ENCODE measurements around the gene DAP. TPM values are rescaled to one million over a fixed set of nuclear protein-coding genes. Genes with fewer than 3 reads are reported as not detected.
"Not testable (repeated sequence)": the region's sequence is repeated elsewhere in the genome, so short reads cannot be mapped to it uniquely, and the experiment has no call there.

Gene DAP
- total and polyA plus RNA-seq, 5 experiments from 2014 or later, result 31.0 to 71.9 (median 42.7) TPM

DNA sequence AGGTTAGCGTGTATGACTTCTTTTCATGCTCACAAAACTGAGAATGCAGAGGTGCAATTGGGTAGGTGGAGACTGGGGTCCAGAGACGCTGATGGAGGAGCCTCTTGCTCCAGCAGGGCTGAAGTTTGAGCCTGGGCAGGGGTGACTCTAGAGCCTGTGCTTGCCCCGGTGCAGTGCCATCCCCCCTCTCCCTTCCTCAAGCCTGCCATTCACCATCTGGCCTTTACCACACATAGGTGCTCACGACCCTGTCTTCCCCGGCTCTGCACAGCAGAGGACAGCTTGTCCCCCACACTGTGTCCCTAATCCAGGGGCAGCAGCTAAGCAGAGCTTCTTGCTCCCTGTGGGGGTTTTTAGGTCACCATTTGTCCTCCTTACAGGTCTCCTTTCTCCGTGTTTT is 86.5 kb downstream of the DAP start:
- DNase-seq (no peak), ATAC-seq (no peak)
- Mint-ChIP-seq H3K9me3 (peaks cover 0 to 26% (median 8%) of the 10 kb centered on the region in 9 donors), H3K27me3 (no peaks in the 10 kb centered on the region), H3K4me1 (peaks cover 0 to 3% (median 0%) of the 10 kb centered on the region in 4 donors), H3K36me3 (peaks cover 16 to 26% (median 24%) of the 10 kb centered on the region in 3 donors), H3K4me3 (no peak overlapping the region), H3K27ac (peak overlapping the region in 1 of 10 donors; percentile 43)
- POLR2A ChIA-PET, result no interaction called here

DNA sequence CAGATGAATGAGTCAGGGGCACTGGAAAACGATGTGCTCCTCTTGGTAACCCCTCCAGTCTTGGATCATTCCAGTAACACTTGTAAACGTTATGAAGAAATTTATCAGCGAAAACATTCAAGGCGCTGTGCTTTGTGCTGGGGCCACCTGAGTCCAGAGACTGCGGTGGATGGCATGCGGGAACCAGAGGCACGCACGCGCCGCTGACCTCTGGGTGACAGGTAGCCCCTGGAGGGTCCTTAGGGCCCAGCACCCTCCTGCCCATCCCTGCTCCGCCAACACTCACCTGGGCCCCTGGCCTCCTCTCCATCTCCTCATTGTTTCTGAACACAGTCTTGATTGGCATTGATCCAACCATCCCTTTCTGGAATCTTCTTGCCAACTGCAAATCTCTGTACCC is 86.9 kb downstream of the DAP start:
- POLR2A ChIA-PET, result no interaction called here
- ATAC-seq (no peak), DNase-seq (no peak)
- H3K36me3 Mint-ChIP-seq, result peaks cover 16 to 21% (median 20%) of the 10 kb centered on the region in 3 donors
- H3K27me3 Mint-ChIP-seq, result no peaks in the 10 kb centered on the region
- H3K27ac Mint-ChIP-seq, result no peak overlapping the region
- peaks cover 0 to 3% (median 0%) of the 10 kb centered on the region in 4 donors for H3K4me1 Mint-ChIP-seq
- no peak overlapping the region for H3K4me3 Mint-ChIP-seq
- H3K9me3 Mint-ChIP-seq, result peaks cover 0 to 26% (median 8%) of the 10 kb centered on the region in 9 donors

DNA sequence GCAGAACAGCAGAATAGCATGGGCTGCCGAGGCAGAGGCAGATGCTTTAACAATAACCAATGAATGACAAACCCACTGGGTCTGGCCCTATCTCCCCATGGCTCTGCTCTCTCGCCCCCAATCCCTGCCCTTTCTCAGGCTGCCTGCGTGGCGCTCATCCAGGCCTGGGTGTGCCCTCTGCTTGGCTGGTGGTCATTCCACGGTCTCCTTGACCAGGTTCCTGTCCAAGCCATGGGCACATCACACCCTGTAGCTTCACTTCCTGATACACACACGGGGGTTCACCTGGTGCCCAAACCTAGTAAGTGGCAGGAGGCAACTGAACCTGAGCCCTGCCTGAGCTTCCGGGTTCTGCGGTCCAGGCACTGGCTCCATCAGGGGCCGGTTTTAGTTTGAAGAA is 87.6 kb downstream of the DAP start:
- Mint-ChIP-seq H3K9me3 (peaks cover 0 to 26% (median 8%) of the 10 kb centered on the region in 9 donors), H3K36me3 (peaks cover 13 to 16% (median 16%) of the 10 kb centered on the region in 3 donors), H3K27ac (no peak overlapping the region), H3K4me3 (no peak overlapping the region), H3K4me1 (peaks cover 0 to 3% (median 0%) of the 10 kb centered on the region in 4 donors), H3K27me3 (no peaks in the 10 kb centered on the region)
- DNase-seq (no peak), ATAC-seq (no peak)
- POLR2A ChIA-PET, result no interaction called here

DNA sequence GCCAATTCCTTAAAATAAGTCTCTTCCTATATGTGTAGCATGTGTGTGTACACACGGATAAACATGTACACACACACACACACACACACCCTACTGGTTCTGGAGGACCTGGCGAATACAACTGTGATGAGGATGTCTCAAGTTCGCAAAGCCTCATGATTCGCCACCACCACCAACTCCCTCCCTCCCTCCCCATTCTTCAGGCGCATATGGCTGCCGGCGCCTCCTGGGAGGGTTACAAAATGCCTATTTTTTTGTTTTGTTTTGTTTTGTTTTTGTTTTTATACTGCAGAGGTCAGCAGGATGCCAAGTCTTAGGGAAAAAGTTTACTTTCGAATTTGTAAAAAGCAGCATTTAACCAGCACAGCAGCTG is 88.0 kb downstream of the DAP start:
- H3K27ac Mint-ChIP-seq, result no peak overlapping the region
- ATAC-seq (no peak), DNase-seq (no peak)
- H3K4me1 Mint-ChIP-seq, result peaks cover 0 to 3% (median 0%) of the 10 kb centered on the region in 4 donors
- no peak overlapping the region for H3K4me3 Mint-ChIP-seq
- peaks cover 9 to 14% (median 12%) of the 10 kb centered on the region in 3 donors for H3K36me3 Mint-ChIP-seq
- POLR2A ChIA-PET, result no interaction called here
- H3K27me3 Mint-ChIP-seq, result no peaks in the 10 kb centered on the region
- peaks cover 0 to 26% (median 8%) of the 10 kb centered on the region in 9 donors for H3K9me3 Mint-ChIP-seq

DNA sequence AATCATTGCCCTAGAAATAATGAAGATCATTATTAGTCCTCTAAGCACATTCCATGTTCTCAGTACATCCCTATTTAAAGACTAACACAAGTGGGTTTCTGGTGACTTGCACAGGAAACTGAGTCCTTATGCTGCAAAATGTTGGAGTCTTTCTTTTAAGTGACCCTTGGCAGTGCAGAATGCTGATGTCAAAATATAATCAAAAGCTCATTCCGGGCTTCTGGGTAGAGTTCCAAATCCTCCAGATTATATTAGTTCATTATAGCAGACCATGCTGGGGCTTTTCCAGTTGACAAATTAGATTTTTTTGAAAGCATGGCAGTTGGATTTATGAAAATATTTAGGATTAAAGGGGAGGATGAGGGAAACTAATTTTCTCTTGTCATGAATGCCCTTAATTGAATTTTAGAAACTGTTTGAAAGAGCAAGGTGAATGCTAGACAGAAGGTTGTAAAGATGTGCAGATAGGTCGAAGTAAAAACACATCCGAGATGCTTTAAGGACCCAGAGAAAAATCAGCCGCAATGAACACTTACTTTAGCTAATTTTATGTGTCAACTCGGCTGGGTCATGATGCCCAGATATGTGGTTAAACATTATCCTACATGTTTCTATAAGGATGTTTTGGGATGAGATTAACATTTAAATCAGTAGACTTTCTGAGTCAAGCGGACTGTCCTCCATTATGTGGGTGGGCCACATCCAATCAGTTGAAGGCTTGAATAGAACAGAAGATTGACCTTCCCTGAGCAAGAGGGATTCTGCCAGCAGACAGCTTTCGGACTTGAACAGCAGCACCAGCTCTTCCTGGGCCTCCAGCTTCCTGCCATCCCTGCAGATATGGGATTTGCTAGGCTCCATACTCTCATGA is 88.7 kb downstream of the DAP start:
- H3K4me3 Mint-ChIP-seq, result no peak overlapping the region
- POLR2A ChIA-PET, result no interaction called here
- ATAC-seq, result no peak

DNA sequence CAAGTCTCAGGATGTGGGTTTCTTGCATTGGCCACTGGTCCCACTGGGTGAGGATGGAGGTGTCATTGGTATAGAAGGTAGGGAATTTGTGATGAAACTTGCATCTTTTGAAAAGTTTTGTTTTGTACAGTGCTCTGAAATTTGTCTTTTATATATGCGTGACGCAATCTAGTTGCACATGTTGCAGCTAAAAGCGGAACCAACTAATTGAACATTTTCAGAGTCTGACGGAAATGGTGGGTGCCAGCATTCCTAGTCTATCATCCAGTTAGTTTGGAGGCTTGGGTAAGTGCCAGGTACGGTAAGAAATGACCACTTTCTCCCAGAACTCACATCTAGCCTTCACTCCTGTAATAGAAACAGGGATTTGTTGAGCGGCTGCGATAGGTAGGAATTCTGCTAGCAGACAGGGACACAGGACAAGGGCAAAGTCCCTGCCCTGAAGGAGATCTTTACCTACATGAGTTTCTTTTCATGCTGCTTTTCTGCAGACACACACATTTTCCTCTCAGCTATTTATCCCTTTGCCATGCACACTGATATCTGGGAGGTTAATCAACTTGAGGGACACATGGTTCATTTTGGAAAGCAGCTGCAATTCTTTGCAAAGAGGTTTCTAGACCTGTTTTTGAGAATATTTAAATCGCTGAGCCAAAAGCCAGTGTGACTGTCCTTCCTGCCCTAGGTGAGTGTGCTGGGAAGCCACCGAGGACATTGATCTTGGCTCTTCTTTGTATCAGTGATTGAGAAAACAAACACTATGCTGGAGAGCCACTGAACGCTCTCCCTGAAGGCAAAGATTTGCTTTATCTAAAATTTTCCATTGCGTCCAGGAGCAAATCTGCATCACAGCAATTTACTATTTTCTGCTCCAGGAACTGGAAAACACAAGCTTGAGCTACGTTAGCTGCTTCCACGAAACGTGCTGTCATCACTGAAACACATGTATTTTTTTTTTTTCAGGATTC is 89.7 kb downstream of the DAP start:
- POLR2A ChIA-PET, result no interaction called here
- Mint-ChIP-seq H3K4me1 (peaks cover 0 to 3% (median 0%) of the 10 kb centered on the region in 4 donors), H3K36me3 (no peaks in the 10 kb centered on the region), H3K4me3 (no peak overlapping the region), H3K27me3 (no peaks in the 10 kb centered on the region), H3K9me3 (peaks cover 0 to 9% (median 1%) of the 10 kb centered on the region in 9 donors), H3K27ac (peak overlapping the region in 1 of 10 donors; percentile 31)
- DNase-seq (no peak), ATAC-seq (no peak)

More for the DNA sequence above, 88.7 kb downstream of the DAP start:
- peaks cover 0 to 3% (median 0%) of the 10 kb centered on the region in 4 donors for H3K4me1 Mint-ChIP-seq
- no peaks in the 10 kb centered on the region for H3K27me3 Mint-ChIP-seq
- DNase-seq, result no peak
- H3K27ac Mint-ChIP-seq, result no peak overlapping the region
- H3K36me3 Mint-ChIP-seq, result peaks cover 3 to 8% (median 6%) of the 10 kb centered on the region in 3 donors
- H3K9me3 Mint-ChIP-seq, result peaks cover 0 to 20% (median 6%) of the 10 kb centered on the region in 9 donors

DNA sequence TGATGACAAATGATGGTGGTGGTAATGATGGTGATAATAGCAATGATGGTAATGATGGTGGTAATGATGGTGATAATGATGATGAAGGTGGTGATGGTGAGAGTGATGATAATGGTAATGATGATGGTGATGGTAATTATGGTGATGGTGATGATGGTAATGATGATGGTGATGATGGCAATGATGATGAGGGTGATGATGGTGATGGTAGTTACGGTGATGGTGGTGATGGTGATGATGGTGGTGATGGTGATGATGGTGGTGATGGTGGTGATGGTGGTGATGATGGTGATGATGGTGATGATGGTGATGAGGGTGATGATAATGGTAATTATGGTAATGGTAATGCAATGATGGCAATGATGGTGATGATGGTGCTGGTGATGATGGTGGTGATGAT is 91.1 kb downstream of the DAP start:
- no peak overlapping the region for H3K4me3 Mint-ChIP-seq
- no peak overlapping the region for H3K27ac Mint-ChIP-seq
- H3K4me1 Mint-ChIP-seq, result peaks cover 0 to 3% (median 0%) of the 10 kb centered on the region in 4 donors
- no peaks in the 10 kb centered on the region for H3K36me3 Mint-ChIP-seq
- H3K9me3 Mint-ChIP-seq, result no peaks in the 10 kb centered on the region
- ATAC-seq (no peak), DNase-seq (no peak)
- H3K27me3 Mint-ChIP-seq, result no peaks in the 10 kb centered on the region
- POLR2A ChIA-PET, result no interaction called here

DNA sequence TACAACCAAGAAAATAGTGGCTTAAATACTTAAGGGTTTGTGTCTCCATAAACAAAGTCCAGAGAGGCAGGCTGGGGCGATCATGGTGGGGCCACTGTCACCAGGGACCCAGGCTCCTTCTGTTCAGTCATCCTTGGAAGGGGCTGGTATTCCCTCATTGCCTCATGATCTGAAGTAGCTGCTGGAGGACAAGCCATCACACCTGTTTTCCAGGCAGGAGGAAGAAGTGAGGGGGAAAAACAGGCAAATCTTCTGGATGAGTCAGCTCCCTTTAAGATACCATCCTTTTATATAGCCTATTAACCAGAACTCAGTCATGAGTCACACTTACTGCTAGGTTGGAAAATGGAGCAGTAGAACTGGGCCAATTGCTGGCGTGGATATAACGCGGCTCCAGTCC is 92.3 kb downstream of the DAP start:
- Mint-ChIP-seq H3K27me3 (no peaks in the 10 kb centered on the region), H3K36me3 (no peaks in the 10 kb centered on the region), H3K4me3 (no peak overlapping the region), H3K27ac (no peak overlapping the region), H3K4me1 (peaks cover 0 to 3% (median 0%) of the 10 kb centered on the region in 4 donors), H3K9me3 (no peaks in the 10 kb centered on the region)
- ATAC-seq (no peak), DNase-seq (no peak)
- POLR2A ChIA-PET, result no interaction called here

DNA sequence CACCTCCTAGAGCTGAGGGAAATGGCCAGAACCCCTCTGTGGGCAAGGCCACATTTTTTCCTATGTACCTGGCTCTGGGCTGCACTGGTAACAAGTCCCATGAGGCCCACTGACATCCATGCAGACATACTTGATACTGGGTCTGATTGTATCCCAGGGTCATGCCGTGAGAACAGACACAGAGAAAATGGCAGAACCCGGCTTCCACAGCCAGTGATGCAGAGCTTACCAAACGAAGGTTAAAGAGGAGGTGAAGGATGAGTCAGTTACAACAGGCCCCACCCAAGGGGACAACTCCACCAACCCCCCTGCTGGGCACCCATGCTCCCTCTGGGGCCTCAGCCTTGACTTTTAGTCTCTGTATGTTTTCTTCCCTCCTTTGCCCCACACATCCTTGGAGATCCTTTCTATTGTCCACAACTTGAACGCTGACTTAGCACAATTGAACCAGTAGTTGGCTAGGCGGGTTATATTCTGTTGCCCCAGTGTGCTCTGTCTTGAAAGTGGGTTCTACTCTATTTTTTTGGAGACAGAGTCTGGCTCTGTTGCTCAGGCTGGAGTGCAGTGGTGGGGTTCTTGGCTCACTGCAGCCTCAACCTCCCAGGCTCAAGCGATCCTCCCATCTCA is 93.5 kb downstream of the DAP start:
- Mint-ChIP-seq H3K36me3 (no peaks in the 10 kb centered on the region), H3K27me3 (no peaks in the 10 kb centered on the region), H3K4me3 (no peak overlapping the region), H3K9me3 (no peaks in the 10 kb centered on the region), H3K27ac (no peak overlapping the region), H3K4me1 (peaks cover 0 to 3% (median 0%) of the 10 kb centered on the region in 4 donors)
- DNase-seq (no peak), ATAC-seq (no peak)
- POLR2A ChIA-PET, result no interaction called here

DNA sequence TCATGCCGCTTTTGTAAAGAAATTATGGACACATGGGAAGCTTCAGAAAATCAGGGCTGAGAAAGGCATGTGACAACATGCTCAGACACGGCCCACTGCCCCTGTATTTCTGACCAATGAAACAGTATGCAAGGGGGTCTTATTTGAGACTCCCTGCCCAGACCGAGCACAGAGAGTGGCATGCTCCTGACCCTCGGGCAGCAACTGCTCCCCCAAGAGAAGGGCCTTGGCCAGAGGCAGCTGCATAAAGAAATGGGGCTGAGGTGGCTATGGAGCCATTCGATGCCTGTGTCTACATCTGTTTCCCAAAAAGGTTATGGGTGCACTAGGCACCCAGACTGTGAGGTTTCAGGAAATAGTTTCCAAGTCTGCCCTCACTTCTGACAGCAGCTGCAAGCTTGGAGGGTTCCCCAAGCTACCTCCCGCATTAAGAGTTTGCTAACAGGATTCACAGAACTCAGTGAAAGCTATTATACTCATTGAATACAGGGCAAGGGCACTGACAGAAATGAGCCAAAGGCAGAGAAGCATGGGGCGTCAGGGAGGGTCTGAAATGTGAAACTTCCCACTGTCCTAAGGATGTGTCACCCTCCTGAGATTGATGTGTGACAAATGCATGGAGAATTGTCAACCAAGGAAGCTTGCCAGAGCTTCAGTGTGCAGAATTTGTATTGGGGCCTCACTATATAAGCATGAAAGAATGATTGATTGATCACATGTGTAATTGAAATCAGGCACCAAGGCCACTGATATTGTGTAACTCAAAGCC is 94.3 kb downstream of the DAP start:
- H3K36me3 Mint-ChIP-seq, result no peaks in the 10 kb centered on the region
- H3K4me3 Mint-ChIP-seq, result no peak overlapping the region
- DNase-seq (no peak), ATAC-seq (no peak)
- H3K4me1 Mint-ChIP-seq, result peaks cover 0 to 3% (median 0%) of the 10 kb centered on the region in 4 donors
- H3K27ac Mint-ChIP-seq, result no peak overlapping the region
- H3K27me3 Mint-ChIP-seq, result no peaks in the 10 kb centered on the region
- H3K9me3 Mint-ChIP-seq, result no peaks in the 10 kb centered on the region
- POLR2A ChIA-PET, result no interaction called here

DNA sequence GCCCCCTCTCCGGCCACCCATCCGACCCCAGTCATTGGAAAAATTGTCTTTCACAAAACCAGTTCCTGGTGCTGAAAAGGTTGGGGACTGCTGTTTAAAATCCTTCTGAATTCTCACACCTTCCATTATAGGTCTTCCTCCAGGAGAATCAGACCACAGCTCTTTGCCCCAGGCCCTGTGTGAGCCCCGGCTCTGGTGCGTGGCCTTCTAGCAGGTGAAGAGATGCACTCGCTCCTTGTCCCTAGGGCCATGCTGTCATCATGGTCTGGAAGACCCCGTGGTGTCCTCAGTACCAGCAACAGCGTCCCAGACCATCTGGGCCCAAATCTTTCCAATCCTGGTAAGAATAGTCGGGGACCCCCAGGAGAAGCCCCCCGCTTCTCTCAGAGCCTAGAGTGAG is 95.2 kb downstream of the DAP start:
- H3K27me3 Mint-ChIP-seq, result no peaks in the 10 kb centered on the region
- H3K4me3 Mint-ChIP-seq, result no peak overlapping the region
- POLR2A ChIA-PET, result no interaction called here
- no peak overlapping the region for H3K27ac Mint-ChIP-seq
- H3K36me3 Mint-ChIP-seq, result no peaks in the 10 kb centered on the region
- no peaks in the 10 kb centered on the region for H3K4me1 Mint-ChIP-seq
- ATAC-seq, result no peak
- no peak for DNase-seq
- H3K9me3 Mint-ChIP-seq, result no peaks in the 10 kb centered on the region

DNA sequence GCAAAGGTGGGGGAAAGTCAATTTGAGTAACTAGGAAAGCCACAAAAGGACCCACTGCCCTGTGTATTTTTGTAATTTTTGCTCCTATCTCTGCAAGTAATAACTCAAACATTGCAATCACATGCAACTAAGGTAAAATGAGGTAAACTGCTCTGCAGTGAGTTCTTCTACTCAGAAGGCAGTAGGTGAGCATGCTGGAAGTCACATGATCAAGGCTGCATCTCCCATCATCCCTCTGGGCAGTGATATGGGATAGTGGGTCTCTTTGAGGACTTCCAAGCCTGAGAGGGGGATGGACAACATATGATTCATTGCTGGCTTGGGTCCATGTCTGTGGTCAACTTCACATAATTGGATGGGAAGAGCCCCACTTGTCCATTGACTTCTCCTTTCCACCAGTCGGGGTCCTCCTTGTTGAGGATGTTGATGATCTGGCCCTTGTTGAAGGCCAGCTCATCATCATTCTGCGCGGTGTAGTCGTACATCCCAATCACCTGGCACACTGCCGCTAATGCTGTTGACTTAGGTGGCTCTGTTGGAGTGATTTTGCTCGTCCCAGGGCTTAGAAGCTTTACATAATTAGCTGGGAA is 96.8 kb downstream of the DAP start:
- ATAC-seq, H3K27me3 Mint-ChIP-seq, H3K27ac Mint-ChIP-seq, H3K4me3 Mint-ChIP-seq, H3K36me3 Mint-ChIP-seq, H3K9me3 Mint-ChIP-seq, DNase-seq, H3K4me1 Mint-ChIP-seq, POLR2A ChIA-PET: not testable (repeated sequence)

Data from naive thymus-derived CD8-positive, alpha-beta T cell (primary cell).